GM18907 (cell line): Measurements from ENCODE around the gene SNRK.
A peak's percentile ranks its signal among the peaks of the same experiment; 100 is the strongest.

Experiments used
- ATAC-seq: cut with Tn5 transposase; IDR thresholded peaks from one replicate; pipeline ENCODE4 v1.9.1; 2021; ENCODE audit warnings: mild to moderate bottlenecking, moderate library complexity; ENCODE audit not compliant: unreplicated experiment

SNRK gene

DNA sequence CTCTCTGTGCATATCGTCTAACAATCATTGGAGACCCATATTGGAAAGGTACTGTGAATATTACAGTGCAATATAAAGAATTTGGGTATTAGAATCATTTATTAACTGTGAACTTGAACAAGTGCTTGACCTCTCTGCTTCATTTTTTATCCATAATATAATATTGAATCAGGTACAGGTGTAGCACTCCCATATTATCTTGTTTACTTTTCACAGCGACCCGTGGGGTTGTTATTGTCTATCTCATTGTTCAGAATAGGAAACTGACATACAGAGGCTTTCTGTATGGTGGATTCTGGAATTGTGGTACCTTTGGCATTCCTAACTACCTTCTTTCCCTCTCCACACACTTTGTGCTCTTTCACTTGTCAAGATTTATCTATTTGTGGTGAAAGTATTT lies 17.8 kb downstream of the SNRK start:
- ATAC-seq, result no peak

DNA sequence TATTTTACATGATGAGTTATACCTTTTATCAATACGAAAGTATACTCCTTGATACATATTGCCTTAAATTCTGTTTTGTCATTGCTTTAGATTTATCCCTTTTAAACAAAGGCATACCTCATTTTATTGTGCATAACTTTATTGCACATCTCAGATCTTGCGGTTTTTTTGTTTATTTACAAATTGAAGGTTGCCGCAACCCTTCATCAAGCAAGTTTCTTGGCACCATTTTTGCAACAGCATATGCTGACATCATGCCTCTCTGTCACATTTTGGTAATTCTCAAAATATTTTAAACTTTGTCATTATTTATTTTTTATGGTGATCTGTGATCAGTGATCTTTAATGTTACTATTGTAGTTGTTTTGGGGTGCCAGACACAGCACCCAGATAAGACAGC lies 20.9 kb downstream of the SNRK start:
- no peak for ATAC-seq

DNA sequence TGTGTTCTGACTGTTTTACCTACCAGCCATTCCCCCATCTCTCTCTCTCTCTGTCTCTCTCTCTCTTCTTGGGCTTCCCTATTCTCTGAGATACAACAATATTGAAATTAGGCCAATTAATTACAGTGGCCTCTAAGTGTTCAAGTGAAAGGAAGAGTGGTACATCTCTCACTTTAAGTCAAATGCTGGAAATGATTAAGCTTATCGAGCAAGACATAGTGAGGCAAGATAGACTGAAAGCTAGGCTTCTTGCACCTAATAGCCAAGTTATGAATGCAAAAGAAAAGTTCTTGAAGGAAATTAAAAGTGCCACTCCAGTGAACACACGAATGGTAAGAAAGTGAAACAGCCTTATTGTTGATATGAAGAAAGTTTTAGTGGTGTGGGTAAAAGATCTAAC lies 21.3 kb downstream of the SNRK start:
- peak; percentile 57 for ATAC-seq

DNA sequence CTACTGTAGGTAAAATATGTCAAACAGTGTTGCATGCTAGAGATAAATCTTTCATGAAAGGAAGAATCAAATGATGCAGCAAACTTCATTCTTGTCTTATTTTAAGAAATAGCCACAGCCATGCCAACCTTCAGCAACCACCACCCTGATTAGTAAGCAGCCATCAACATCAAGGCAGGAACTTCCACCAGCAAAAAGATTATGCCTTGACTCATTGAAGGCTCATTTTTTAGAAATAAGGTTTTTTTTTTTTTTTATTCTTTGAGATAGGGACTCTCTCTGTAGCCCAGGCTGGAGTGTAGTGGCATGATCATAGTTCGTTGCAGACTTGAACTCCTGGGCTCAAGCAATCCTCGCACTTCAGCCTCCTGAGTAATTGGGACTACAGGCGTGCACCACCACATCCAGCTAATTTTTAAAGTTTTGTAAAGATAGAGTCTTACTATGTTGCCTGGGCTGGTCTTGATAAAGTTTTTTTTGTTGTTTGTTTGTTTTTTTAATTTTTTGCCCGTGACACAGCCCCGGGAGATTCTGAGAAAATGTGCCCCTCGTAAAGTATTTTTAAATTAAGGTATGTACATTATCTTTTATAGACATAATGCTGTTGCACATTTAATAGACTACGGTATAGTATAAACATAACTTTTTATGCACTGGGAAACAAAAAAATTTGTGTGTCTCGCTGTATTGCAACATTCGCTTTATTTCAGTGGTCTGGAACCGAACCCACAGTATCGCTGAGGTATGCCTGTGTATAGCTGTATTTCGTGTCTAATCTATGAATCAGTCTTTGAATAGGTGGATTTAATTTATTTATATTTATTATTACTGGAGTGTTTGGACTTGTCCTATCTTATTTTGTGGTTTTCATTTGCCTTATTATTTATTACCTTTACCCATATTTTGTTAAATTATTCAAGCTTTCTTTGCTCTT lies 23.3 kb downstream of the SNRK start:
- no peak for ATAC-seq

DNA sequence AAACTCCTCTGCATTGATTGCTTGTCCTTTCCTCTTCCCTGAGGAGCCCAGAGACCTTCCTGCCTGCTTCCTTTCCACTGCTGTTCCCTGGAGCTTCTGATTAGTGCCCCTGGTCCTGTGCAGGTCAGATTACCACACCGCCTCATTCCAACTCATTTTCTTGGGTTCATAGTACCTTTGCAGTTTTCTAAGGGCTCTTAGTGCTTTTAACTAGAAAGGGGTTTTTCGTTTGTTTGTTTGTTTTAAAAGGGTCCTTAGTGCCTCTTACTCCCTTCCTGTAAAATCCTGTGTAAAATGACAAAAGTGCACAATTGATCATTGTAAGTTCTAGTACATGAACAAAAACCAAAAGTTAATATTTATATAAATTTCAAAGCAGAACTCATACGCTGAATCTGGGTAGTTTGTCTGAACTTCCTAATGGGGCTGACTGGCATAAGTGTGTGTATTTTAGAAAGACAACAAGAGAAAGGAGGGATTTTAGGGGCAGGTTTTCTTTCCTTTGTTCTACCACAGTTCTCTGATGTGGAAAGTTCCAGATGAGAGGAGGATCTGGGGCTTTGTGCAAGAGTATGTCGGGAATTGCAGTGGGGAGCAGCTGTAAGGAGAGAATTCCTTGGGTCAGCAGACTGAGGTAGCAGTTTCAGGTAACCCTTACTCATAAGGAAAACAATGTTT lies 30.6 kb downstream of the SNRK start:
- no peak for ATAC-seq

DNA sequence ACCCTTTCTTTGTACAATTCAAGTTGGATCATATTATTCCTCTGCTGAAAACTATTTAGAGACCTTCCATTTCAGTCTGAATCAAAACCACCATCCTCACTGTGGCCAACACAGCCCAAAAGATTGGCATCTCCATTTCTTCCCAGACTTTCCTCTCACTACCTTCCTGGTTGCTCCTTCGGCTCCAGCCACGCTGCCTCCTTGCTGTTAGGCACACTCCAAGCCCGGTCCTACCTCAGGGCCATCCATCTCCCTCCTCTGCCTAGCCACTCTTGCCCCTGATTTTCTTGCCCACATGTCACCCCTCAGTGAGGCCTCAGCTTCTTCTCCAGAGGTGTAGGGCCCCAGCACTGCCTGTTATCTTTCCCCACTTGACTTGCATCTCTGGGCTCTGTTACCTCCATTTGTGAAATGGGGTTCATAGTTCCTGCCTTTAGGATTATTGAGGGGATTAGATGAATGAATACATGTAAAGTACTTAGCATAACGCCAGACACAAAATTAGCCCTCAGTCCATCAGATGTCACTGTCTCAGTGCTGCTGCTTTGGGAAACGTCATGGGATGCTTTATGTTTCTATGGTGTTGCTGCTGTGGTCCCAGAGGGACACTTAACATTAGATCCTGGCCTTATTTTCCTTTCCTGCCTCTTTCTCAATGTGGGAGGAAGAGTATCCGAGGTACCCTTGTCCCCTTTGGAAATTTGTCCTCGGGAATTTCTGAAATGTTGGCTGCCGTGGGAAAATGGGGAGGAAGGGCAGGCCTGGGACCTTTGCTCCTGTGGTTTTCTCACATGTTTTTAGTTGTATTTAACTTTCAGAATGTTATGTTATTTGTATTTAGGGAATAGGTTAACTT lies 31.3 kb downstream of the SNRK start:
- no peak for ATAC-seq

DNA sequence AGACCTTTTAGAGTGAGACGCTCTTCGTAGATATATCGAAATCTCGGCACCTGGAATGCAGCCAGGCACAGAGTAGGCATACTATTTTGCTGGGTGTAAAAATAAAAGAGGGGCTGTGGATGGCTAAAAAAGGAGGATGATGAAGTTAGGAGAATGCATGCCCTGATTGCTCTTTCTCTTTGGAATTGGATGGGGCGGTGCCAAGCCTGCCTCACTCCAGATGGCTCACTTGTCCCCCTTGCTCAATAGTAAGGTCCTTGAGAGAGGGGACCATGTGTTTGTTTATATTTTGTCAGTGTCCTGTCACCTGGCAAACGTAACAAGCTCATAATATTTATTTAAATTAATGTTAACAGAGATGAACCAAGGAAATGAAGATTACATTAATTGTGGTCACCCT lies 33.0 kb downstream of the SNRK start:
- no peak for ATAC-seq

DNA sequence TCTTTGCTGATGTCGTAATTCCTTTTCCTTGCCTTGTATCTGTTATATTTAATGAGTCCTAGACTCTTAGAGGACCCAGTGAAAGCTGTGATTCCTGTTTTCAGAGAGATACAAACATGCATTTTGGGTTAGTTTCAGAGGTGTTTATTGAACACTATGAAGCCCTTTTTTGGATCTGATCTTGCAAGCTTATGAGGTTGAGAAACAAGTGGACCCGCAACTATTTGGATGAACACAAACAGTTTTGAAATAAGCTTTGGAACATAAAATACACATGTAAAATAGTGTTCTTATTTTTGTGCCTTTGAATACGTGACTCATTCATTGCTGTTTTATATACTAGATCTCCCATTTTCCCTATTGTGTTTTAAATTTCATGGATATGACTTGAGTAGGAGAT lies 33.5 kb downstream of the SNRK start:
- ATAC-seq, result no peak

DNA sequence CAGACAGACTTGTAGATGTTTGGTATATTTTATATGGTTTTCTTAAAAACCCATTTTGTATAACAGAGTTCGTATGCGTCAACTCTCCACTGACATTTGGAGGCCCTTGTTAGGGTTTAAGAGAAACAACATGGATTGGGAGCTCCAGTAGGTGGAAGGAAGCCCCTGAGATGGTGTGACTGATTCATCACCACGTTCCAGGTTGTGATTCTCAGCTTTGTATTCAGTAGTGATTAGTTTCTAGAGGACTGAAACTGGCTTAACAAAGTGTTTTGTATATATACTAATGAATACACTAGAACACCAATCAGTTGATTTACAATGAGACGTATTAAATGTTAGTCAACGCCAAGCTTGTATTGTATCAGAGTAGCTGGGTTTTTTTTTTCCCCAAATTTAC lies 33.9 kb downstream of the SNRK start:
- no peak for ATAC-seq

DNA sequence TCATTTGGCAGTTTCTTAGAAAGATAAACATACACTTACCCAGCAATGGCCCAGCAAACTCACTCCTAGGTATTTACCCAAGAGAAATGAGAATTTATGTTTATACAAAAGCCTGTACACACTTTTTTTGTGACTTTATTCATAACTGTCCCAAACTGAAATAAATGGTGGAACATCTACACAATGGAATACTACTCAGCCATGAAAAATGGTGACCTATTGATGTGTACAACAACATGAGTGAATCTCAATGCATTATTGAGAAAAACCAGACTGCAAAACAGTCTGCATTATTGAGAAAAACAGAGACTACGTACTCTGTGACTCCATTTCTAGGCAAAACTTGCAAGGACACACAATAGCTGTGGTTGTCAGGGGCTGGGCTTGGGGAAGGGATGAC lies 37.2 kb downstream of the SNRK start:
- no peak for ATAC-seq

DNA sequence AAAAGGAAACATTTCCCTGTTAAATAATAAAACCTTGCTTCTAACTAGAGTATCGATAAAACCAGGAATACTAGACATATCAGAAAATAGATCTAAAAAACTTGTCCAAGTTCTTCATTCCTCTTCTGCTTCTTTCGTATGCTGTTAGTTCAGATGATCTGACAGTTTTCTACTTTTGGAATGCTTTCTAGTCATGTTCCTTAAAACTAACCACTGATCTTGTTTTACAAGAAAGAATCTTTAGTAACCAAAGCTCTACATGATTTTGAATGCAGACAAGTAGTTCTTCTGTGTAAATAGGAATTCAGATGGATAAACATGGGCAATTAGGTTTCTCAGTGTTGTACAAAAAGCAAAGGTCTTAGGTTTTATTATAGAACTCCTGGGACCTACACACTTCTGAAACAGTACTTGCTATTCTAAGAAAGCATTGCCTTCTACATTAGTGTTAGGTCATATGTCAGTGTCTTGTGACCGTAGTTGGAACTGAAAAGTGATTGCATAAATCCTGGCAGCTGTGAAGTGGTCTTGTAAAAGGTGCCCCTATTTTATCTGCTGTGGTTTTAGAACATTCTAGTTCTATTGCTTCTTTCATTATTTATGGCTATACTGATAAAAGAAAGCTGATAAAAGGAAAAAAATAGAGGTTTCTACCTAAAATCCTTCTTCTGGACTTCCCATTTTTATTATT lies 40.7 kb downstream of the SNRK start:
- ATAC-seq, result no peak

DNA sequence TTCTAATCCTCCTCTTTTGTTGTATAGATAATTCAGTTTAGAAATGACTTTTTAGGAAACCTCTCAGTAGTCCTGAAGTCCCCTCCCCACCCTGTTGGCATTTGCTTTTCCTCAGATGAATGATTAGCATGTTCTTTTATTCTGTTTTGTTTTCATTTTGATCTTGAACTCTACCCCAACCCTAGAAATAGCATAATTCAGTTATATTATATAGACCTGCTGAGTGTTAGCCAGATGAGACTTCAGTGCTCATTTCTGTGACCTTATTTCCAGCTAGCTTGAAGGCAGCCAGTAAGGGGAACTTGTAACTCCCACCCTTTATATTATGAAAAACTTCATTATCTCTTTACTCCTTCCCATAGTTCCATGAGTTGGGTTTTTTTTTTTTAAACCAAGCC lies 41.2 kb downstream of the SNRK start:
- ATAC-seq, result no peak

DNA sequence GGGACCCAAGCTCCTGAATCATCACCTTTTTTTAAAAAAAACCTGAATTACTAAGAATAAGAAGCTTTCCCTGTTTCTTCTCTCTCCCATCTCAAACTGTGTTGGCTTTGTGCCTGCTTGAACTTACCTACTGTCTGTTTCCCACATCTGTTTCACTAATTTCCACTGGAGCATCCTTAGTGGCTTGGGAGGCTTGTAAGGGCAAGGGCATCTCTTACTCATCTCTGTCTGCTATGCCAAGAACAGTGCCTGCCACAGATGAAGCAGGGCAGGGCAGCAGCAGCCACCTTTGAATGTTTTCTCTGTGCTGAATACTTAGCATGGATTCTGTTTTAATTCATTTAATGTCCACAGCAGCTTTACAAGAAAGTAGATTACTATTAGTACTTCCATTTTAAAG lies 42.3 kb downstream of the SNRK start:
- ATAC-seq, result no peak

DNA sequence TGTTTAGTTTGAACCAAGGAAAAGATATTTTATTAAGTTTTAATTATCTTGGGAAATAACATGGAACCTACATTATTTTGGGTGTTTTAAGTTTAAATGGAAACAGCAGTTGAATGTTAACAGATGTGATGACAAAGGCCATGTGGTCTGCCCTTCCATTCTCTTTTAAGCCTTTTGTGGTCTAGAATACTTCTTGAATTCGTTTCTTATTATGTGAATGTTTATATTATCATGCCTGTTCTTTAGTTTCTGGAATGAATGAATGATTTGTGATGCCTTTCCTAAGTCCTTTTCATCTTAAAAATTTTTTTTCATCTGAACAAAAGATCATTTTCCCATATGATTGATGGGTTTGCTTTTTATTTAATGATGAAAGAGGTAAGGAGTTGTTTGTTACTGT lies 44.6 kb downstream of the SNRK start:
- ATAC-seq, result no peak

DNA sequence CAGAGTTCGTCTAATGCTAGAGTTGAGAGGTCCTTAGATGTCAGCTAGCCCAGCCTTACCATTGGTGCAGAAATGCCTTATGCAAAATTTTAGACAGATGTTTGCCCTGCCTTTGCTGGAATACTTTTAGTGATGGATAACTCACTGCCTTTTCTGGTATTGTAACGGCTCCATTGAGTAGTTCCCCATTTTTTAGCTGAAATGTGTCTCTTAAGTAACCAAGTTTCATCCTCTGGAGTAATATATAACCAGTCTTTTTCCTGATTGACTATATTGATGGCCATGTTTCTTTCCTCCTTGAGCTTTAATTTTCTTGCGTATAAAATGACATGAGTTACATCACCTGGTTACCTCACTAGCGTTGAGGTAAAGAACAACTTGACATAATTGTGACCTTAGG lies 45.0 kb downstream of the SNRK start:
- ATAC-seq, result no peak

DNA sequence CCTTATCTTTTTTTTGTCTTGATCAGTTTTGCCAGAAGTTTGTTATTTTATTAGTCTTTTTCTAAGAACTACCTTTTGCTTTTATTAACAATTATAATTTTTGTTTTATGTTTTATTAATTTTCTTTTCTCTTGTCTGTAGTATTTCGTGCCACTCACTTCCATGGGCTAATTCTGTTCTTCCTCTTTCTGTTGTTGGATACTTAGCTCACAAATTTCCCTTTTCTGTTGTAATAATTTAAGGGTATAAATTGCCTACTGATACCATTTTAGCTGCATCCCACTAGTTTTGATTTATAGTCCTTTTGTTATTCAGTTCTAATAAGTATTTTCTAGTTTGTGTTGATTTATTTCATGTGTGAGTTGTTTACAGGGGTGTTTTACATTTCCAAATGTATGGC lies 48.6 kb downstream of the SNRK start:
- no peak for ATAC-seq

DNA sequence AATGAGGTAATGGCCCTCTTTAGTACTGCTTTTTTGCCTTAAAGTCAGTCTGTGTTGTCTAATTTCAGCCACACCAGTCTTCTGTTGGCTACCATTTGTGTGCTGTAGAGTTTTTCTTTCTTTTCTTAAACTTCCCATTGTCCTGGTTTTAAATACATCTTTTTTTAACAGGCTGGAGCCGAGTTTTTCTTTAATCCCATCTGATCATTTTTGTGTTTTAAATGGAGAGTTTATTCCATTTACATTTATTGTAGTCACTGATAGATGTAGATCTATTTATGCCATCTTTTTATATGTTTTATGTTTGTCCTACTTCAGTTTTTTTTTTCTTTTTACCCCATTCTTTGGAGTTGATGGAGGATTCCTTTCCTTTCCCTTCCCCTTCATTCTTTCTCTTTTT lies 49.5 kb downstream of the SNRK start:
- ATAC-seq, result no peak

DNA sequence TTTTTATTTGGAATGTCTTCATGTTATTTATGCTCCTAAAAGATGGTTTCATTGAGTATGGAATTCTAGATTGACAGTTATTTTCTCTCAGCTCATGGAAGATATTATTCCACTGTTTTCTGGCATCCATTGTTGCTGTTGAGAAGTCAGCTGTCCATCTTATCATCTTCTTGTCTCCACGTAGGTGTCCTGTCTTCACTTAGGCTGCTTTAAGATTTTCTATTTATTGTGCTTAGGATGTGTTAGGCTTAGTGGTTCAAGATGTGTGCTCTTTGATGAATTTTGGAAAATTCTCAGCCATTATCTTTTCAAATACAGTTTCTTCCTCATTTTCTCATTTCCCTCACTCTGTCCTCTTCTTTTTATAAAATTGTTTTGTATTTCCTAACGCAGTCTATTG lies 52.0 kb downstream of the SNRK start:
- no peak for ATAC-seq

DNA sequence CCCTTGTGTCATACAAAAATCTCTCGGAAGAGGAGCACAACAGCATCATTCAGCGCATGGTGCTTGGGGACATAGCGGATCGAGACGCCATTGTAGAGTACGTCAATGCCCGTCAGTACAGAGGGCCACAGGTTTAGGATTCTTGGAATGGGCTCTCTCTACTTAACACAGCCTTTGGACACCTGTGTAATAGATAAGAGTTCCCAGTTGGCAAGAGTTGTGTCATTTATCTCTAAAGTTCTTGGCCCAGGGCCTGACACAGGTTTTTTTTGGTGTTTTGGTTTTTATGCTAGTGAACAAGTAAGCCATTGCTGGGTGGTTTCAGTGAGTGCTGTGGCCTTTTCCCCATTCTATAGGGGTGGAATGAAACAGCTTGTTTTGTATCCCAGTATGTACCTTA lies 54.1 kb downstream of the SNRK start:
- no peak for ATAC-seq

DNA sequence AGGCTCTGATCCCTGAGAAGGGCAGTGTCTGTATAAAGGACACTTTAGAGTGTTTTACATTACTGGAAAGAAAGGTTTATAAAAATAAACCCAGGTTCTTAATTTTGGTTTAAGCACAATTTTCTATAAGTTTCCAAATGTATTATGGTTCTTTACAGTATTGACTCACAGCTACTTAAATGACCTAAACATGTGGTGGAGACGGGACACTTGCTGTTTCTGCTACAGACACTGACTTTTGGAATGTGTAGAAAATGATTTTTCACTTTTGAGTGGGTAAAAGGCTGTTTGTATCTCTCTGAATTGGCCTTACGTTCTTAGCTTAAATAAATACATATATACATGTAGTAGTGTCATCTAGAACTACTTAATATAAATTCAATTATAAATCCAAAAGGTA lies 55.4 kb downstream of the SNRK start:
- no peak for ATAC-seq

DNA sequence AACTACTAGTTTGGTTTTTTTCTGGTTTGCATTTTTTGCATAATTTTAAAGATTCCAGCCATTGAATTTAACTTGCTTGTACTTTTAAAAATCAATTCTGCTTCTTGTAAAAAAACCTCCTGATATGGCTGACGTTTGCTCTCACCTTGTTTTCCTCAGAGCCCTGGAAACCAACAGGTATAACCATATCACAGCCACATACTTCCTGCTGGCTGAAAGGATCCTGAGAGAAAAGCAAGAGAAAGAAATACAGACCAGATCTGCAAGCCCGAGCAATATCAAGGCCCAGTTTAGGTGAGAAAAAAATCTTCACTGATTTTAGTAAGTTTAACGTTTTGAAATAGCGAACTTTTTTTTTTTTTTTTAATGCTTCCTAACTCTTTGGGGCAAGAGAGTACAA lies 56.8 kb downstream of the SNRK start:
- ATAC-seq, result no peak
